ENCODE measurements around the gene HHLA2. TPM values are rescaled to one million over a fixed set of nuclear protein-coding genes. Genes with fewer than 3 reads are reported as not detected.

The HHLA2 gene
- total RNA-seq, 2 donors from 2014 or later = not detected

DNA sequence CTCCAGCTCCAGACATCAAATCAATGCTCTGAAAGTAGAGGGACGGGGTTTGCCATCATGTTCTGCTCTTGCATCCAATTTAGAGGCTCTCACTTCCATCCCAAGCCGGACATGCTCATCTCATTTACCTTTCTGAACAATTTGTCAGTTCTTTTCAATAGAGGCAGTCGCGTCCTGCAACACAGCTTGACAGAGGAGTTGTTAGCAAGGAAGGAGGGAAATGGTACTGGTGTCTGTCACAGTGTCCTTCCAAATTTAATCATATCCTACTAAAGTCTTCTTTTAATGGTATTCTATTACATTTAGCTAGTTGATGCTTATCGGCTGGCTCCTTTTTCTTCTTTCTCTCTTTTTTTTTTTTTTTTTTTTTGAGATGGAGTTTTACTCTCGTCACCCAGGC, 45.6 kb downstream of the HHLA2 start:
- Histone ChIP-seq H3K9me3 (ENCODE audit: control insufficient read depth, low read length) (no peaks in the 10 kb centered on the region), H3K4me1 (ENCODE audit: control insufficient read depth, insufficient read depth, low read length) (no peaks in the 10 kb centered on the region), H3K27ac (ENCODE audit: low read depth, low read length) (no peak overlapping the region), H3K36me3 (ENCODE audit: control insufficient read depth, insufficient read depth, low read length) (no peaks in the 10 kb centered on the region), H3K27me3 (ENCODE audit: control insufficient read depth, insufficient read depth, low read length, poor library complexity, severe bottlenecking) (no peaks in the 10 kb centered on the region), H3K4me3 (ENCODE audit: low read length) (no peak overlapping the region), H3K9ac (ENCODE audit: extremely low read depth, low read length, poor library complexity, severe bottlenecking) (no peak overlapping the region)
- no peaks in the 10 kb centered on the region for H3K36me3 Mint-ChIP-seq (ENCODE audit: low read depth)
- 50 to 73% methylated on average over 2 to 6 of the region's 6 CpGs for WGBS, 2 experiments (ENCODE audit: insufficient coverage in 1 of 2, insufficient read length in 1 of 2)
- H3K4me1 Mint-ChIP-seq = no peaks in the 10 kb centered on the region
- no peaks in the 10 kb centered on the region for H3K9me3 Mint-ChIP-seq
- no peak overlapping the region for H3K4me3 Mint-ChIP-seq
- no peak for DNase-seq
- no peak overlapping the region for H3K27ac Mint-ChIP-seq
- TF ChIP-seq, protein P1, sequence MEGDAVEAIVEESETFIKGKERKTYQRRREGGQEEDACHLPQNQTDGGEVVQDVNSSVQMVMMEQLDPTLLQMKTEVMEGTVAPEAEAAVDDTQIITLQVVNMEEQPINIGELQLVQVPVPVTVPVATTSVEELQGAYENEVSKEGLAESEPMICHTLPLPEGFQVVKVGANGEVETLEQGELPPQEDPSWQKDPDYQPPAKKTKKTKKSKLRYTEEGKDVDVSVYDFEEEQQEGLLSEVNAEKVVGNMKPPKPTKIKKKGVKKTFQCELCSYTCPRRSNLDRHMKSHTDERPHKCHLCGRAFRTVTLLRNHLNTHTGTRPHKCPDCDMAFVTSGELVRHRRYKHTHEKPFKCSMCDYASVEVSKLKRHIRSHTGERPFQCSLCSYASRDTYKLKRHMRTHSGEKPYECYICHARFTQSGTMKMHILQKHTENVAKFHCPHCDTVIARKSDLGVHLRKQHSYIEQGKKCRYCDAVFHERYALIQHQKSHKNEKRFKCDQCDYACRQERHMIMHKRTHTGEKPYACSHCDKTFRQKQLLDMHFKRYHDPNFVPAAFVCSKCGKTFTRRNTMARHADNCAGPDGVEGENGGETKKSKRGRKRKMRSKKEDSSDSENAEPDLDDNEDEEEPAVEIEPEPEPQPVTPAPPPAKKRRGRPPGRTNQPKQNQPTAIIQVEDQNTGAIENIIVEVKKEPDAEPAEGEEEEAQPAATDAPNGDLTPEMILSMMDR (conservative IDR thresholded peaks at IDR 0.05) = no peak
- no peaks in the 10 kb centered on the region for H3K27me3 Mint-ChIP-seq (ENCODE audit: insufficient read depth)

DNA sequence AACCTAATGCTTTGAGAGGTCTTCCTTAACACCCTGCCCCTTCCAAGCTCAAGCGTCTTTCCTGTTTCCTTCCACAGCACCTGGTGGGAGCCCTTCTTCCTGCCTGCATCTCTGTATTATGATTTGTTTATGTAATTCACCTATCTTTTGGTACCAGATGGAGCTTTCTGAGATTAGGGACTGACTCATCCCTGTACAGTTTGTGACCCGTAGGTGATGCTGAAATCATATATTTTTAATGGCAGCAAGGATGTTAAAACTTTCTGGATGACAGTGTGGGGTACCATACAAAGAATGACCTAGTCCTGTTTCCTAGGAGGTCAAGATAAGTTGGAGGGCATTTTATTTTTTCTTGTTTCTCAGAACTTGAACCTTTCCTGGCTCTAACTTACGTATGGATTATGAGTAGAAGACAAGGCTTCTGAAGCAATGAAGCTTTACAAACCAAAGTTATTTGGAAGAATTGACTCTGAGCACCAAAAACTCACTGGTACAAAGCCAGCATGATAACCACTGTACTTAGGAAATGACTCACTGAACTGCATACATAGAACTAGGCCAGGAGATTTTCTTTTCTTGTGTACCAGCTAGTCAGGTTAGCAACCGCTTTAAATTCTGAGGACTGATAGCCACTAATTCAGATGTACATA, 46.6 kb downstream of the HHLA2 start:
- Histone ChIP-seq H3K9ac (ENCODE audit: extremely low read depth, low read length, poor library complexity, severe bottlenecking) (no peak overlapping the region), H3K27ac (ENCODE audit: low read depth, low read length) (no peak overlapping the region), H3K9me3 (ENCODE audit: control insufficient read depth, low read length) (no peaks in the 10 kb centered on the region), H3K27me3 (ENCODE audit: control insufficient read depth, insufficient read depth, low read length, poor library complexity, severe bottlenecking) (no peaks in the 10 kb centered on the region), H3K4me1 (ENCODE audit: control insufficient read depth, insufficient read depth, low read length) (no peaks in the 10 kb centered on the region), H3K36me3 (ENCODE audit: control insufficient read depth, insufficient read depth, low read length) (no peaks in the 10 kb centered on the region), H3K4me3 (ENCODE audit: low read length) (no peak overlapping the region)
- H3K9me3 Mint-ChIP-seq = no peaks in the 10 kb centered on the region
- no peaks in the 10 kb centered on the region for H3K4me1 Mint-ChIP-seq
- no peaks in the 10 kb centered on the region for H3K36me3 Mint-ChIP-seq (ENCODE audit: low read depth)
- TF ChIP-seq, protein P1 (conservative IDR thresholded peaks at IDR 0.05) = no peak
- no peak for DNase-seq
- H3K27me3 Mint-ChIP-seq (ENCODE audit: insufficient read depth) = no peaks in the 10 kb centered on the region
- H3K4me3 Mint-ChIP-seq = no peak overlapping the region
- H3K27ac Mint-ChIP-seq = no peak overlapping the region
- 86 to 94% methylated on average over 2 to 3 of the region's 4 CpGs for WGBS, 2 experiments (ENCODE audit: insufficient coverage in 1 of 2, insufficient read length in 1 of 2)

DNA sequence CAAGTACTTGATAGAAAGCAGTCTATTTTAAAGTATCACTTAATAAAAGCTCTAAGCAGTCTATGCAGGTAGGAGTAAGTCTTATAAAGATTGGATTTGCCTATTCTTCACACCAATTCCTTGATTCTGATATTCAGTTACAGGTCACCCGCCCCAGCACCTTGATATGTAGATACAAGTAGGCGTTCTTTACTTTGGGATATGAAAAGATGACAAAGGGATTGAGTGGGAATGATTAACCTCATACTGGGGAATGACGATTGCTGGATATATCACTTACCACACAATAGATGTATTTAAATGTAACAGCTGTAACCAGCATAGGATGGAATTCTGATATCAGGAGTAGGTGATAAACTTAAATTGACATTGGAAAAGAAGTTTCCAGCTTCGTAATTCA, 47.1 kb downstream of the HHLA2 start:
- Histone ChIP-seq H3K36me3 (ENCODE audit: control insufficient read depth, insufficient read depth, low read length) (no peaks in the 10 kb centered on the region), H3K27me3 (ENCODE audit: control insufficient read depth, insufficient read depth, low read length, poor library complexity, severe bottlenecking) (no peaks in the 10 kb centered on the region), H3K9me3 (ENCODE audit: control insufficient read depth, low read length) (no peaks in the 10 kb centered on the region), H3K4me3 (ENCODE audit: low read length) (no peak overlapping the region), H3K9ac (ENCODE audit: extremely low read depth, low read length, poor library complexity, severe bottlenecking) (no peak overlapping the region), H3K4me1 (ENCODE audit: control insufficient read depth, insufficient read depth, low read length) (no peaks in the 10 kb centered on the region), H3K27ac (ENCODE audit: low read depth, low read length) (no peak overlapping the region)
- no peak overlapping the region for H3K27ac Mint-ChIP-seq
- no peaks in the 10 kb centered on the region for H3K9me3 Mint-ChIP-seq
- TF ChIP-seq, protein P1 (conservative IDR thresholded peaks at IDR 0.05) = no peak
- no peaks in the 10 kb centered on the region for H3K36me3 Mint-ChIP-seq (ENCODE audit: low read depth)
- H3K27me3 Mint-ChIP-seq (ENCODE audit: insufficient read depth) = no peaks in the 10 kb centered on the region
- no peak for DNase-seq
- WGBS, 2 experiments (ENCODE audit: insufficient coverage in 1 of 2, insufficient read length in 1 of 2) = 86 to 90% methylated on average over 1 to 3 of the region's 4 CpGs
- no peak overlapping the region for H3K4me3 Mint-ChIP-seq
- no peaks in the 10 kb centered on the region for H3K4me1 Mint-ChIP-seq
